T47D (cell line): Measurements from ENCODE around the gene INPP5A.
A peak's percentile ranks its signal among the peaks of the same experiment; 100 is the strongest.

Experiments
- DNase-seq, 2 experiments: peaks; one replicate each; pipeline versions ENCODE4 v3.0.0 to v3.0.0-alpha.2; 2011 to 2012; ENCODE audit warnings: low read depth in 1 of 2, low spot score in 1 of 2
- JUND ChIP-seq: IDR thresholded peaks from 2 replicates; pipeline ENCODE4 v1.6.1; 2012; ENCODE audit warnings: low read depth
- in situ Hi-C: cut with HindIII; loops from 2 replicates; pipeline ENCODE4 v1.10.0; 2016; ENCODE audit warnings: low sequenced_read_pairs, low pct_unique_long_range_greater_than_20kb

The INPP5A gene

GRCh38 chr10:132507956-132508490 is 29.6 kb upstream of the INPP5A start:
- in situ Hi-C loops: no loop called here
- no peak for TF ChIP-seq JUND
- DNase-seq: no peak

DNA sequence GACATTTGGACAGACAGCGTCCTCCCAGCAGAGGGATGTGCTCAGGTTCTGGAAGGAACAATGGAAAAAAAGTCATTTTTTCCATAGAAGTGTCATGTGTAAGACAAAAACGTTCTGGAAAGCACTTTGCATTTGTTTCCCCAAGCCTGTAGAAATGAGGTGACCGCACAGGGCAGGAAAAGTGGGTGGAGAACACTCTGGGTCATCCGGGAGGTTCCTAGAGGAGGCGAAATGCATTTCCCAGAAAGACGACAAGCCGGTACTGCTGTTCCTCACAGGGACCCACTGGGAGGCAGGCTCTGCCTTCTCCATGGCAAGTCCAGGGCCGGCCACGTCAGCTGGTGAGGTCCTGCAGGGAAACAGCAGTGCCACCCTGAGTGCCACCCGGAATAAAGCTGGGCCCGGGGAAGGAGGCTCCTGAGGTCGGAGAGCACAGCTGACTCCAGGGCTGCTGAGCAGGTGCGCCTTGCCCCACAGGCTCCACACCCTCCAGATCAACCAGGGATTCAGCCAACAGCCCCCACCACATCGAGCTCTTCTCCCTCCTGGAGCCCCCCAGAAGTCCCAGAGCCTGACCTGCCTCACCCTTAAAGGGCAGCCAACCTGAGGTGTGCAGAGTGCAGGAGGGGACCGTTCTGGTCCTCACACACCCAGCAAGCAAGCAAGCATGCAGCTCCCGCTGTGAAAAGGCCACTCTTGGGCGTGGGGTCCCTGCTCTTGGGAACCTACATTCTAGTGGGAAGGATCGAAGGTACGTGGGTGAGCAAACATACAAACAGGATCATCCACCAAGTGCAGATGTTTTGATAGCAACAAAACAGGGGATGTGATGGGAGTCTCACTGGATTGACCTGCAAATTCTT is 28.8 kb upstream of the INPP5A start:
- in situ Hi-C loops: no loop called here
- DNase-seq: peak in 1 of 2 experiments; percentile 60
- TF ChIP-seq JUND: no peak

DNA sequence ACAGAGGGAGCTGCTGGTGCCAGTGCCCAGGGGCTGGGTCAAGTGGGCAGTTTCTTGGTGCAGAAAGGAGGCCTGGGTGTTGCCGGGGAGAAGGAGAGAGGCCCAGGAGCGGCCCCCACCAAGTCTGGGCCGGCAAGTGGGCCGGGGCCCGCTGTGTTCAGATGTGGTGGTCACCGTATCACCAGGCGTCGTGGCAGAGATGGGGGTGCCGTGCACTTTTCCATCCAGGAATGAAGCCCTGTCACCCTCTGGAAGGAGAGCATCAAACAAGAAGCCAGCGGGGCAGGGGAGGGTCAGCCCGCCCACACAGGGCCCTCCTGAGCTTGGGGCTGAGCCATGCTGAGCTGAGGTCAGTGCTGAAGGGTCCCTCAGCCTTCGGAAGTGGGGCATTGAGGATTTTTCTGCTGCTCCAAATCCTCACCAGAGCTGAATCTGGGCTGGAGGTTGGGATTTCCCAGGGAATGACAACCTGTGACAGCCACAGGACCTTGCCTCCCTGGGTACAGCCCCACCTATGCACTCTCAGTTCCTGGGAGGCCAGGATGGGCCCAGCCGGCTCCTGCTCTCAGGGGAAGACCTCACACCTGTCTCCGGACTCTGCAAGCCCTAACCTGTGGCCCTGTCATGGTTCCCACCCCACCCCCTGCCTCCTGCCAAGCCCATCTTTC is 27.9 kb upstream of the INPP5A start:
- in situ Hi-C loops: no loop called here
- no peak for DNase-seq
- no peak for TF ChIP-seq JUND

- DNase-seq: no peak
- in situ Hi-C loops: no loop called here
- no peak for TF ChIP-seq JUND
Observed at GRCh38 chr10:132510174-132510611, 27.4 kb upstream of the INPP5A start.

DNA sequence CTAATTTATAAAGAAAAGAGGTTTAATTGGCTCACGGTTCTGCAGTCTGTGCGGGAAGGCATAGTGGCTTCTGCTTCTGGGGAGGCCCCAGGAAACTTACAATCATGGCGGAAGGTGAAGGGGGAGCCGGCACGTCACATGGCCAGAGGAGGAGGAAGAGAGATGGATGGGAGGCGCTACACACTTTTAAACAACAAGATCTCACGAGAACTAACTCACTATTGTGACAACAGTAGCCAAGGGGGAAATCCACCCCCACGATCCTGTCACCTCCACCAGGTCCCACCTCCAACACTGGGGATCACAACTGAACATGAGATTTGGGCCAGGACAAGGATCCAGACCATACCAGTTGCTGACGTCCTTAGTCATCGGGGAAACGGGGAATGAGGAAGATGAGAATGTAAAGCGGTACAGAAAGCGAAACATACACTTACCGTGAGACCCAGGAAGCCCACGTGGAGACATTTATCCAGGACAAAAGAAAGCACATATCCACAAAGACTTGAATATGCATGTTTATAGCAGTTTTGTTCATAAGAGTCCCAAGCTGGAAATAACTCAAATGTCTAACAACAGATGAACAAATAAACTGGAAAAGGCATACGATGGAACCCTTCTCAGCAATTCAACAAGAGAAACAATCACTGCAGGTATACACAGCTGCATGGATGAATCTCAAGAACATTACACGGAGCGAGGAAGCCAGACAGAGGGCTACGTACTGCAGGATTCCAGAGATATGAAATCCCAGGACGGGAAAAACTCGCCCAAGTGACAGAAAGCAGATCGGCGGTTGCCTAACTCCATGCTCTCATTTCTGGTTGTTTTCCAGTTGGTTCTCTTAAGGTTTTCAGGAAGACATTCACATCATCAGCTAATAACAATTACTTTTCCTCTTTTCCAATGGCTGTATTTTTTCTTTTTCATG is 26.2 kb upstream of the INPP5A start:
- no peak for TF ChIP-seq JUND
- no peak for DNase-seq
- in situ Hi-C loops: no loop called here

GRCh38 chr10:132512052-132512442 is 25.5 kb upstream of the INPP5A start:
- no peak for DNase-seq
- no peak for TF ChIP-seq JUND
- in situ Hi-C loops: no loop called here

DNA sequence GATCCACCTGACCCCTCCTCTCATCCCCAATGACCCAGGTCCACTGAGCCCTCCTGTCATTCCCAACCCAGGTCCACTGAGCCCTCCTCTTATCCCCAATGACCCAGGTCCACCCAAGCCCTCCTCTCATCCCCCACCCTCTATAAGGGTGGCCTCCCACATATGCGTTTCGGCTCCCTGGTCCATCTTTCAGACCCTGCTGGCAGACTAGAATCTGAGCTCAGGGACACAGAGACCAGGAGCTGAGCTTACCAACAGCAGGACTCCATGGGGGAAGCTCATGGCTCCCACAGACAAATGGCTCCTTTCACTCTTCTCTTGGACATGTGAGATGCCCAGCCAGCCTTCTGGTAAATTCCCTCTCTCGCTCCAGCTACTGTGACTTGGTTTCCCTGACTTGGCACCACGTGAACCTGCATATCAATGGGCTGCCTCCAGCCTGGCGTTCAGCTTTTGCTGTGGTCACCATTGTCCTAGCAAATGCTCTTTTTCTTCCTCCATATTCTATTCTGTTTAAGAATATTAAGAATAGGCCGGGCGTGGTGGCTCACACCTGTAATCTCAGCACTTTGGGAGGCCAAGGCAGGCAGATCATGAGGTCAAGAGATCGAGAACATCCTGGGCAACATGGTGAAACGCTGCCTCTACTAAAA is 24.8 kb upstream of the INPP5A start:
- TF ChIP-seq JUND: no peak
- DNase-seq: no peak
- in situ Hi-C loops: no loop called here

DNA sequence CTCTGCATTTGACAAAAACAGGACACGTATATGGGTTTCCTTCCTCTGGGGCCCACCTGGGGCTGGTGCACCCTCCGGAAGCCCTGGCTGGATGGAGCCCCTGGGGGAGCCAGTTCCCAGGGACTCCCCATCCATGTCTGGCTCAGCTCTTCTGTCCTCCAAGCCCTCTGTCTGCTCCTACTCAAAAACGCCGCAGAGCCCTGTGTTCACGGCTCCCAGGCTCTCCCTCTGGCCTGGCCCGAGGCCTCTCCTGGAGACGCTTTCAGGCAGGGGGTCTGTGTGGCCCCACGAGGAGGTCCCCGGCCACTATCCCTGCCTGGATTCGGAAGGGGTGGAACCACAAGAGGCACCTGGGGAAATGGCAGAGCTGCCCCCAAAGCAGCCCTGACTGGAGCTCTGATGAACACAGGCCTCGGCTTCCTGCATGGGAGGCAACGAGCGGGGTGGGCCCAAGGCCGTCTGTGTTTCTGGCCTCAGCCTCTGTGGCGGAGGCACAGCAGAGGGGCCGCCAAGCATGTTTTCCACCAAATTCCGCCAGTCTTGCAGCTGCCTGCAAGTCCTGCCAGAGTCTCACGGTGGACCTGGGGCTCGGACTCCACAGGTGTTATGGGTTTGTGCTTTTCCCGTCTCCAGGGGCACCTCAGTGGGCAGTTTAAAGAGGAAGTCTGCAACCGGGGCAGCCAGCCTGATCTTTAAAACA is 22.6 kb upstream of the INPP5A start:
- TF ChIP-seq JUND: no peak
- in situ Hi-C loops: no loop called here
- no peak for DNase-seq

DNA sequence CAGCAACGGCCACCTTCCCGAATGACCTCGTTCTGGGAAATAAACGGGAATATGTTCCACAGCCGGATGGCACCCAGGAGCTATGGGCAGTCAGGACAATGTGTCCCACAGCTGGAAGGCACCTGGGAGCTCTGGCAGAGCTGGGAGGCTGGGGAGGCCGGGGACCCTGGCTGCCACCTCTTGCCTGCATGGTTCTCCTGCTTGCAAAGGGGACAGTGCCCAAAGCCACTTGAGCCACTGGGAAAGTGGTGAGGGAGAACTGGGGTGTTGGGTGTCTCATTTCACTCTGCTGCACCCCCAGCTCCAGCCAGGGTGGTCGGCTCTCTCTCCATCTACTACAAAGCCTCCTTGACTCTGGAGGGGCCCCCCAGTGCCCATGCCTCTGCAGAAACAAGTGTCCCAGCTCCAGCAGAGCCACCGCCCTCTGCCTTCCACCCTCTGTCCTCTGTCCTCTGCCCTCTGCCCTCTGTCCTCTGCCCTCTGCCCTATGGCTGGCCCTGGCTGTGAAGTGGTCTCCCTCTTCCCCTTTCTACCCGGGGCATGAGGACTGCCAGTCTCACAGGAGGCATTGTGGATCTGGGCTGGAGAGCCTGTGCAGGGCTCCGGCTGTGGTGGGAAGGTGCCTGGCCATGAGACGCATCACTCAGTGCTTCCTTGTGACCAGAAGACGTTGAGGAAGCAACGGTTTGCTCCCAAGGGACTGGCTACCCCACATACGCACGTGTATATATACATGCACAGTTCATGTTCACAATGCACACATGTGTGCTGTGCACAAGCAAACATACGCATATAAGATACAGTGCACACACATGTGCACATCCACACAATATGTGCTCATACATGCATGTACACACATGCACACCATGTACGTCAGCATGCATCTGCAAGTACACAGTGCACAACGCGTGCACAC is 21.5 kb upstream of the INPP5A start:
- in situ Hi-C loops: no loop called here
- DNase-seq: no peak
- TF ChIP-seq JUND: no peak
